SKM-1 (cell line): Measurements from ENCODE around the gene REEP6.
"Not testable (repeated sequence)": the region's sequence is repeated elsewhere in the genome, so short reads cannot be mapped to it uniquely, and the experiment has no call there.

Experiments used
- DNase-seq: peaks from one replicate; lab custom pipeline; 2025; ENCODE audit not compliant: unreplicated experiment; lab: John Stamatoyannopoulos, UW

The REEP6 gene

GRCh38 chr19:1505991-1506881, 15.3 kb downstream of the REEP6 start:
- no peak for DNase-seq

GRCh38 chr19:1507192-1507660, 16.2 kb downstream of the REEP6 start:
- no peak for DNase-seq

GRCh38 chr19:1507763-1508506, 17.0 kb downstream of the REEP6 start:
- peak; percentile 90 for DNase-seq

- no peak for DNase-seq
These were observed 17.5 kb downstream of the REEP6 start for GRCh38 chr19:1508507-1508856.

GRCh38 chr19:1509602-1510441, 18.8 kb downstream of the REEP6 start:
- no peak for DNase-seq

GRCh38 chr19:1510442-1510806, 19.4 kb downstream of the REEP6 start:
- DNase-seq = no peak

- DNase-seq = no peak
These were observed 19.8 kb downstream of the REEP6 start for GRCh38 chr19:1510807-1511206.

GRCh38 chr19:1511318-1512317, 20.6 kb downstream of the REEP6 start:
- DNase-seq = no peak

- DNase-seq = peak; percentile 25
These were observed 21.9 kb downstream of the REEP6 start, which contains the start of gene ADAMTSL5 for GRCh38 chr19:1512671-1513498. Gene ADAMTSL5, minus strand, starts transcription at chr19:1513019. Its CDS starts 2,076 bp downstream, at chr19:1510943.

GRCh38 chr19:1513499-1514294, 22.7 kb downstream of the REEP6 start:
- DNase-seq = peak; percentile 46

- no peak for DNase-seq
These were observed 23.3 kb downstream of the REEP6 start for GRCh38 chr19:1514295-1514661.

- no peak for DNase-seq
These were observed 24.2 kb downstream of the REEP6 start for GRCh38 chr19:1514986-1515721.

GRCh38 chr19:1516395-1516753, 25.4 kb downstream of the REEP6 start:
- no peak for DNase-seq

- DNase-seq = no peak
These were observed 27.5 kb downstream of the REEP6 start for GRCh38 chr19:1518471-1518870.

- DNase-seq = not testable (repeated sequence)
These were observed 28.8 kb downstream of the REEP6 start for GRCh38 chr19:1519802-1520201.

- DNase-seq = no peak
These were observed 29.3 kb downstream of the REEP6 start for GRCh38 chr19:1520203-1520780.

- DNase-seq = no peak
These were observed 30.7 kb downstream of the REEP6 start for GRCh38 chr19:1521636-1522035.
